Neural progenitor cell (in vitro differentiated cells): ENCODE measurements around the gene PRMT5. TPM values are rescaled to one million over a fixed set of nuclear protein-coding genes. Genes with fewer than 3 reads are reported as not detected.

Experiments used
- DNase-seq: peaks from one replicate; pipeline ENCODE4 v3.0.0-alpha.2; 2016; ENCODE audit warnings: low spot score
- H2AFZ ChIP-seq: fragments of 200-600 bp; sonication (generic); replicated peaks from 2 replicates; pipeline ENCODE4 v1.6.1; 2016; ENCODE audit warnings: antibody characterized with exemption
- H3F3A ChIP-seq: fragments of 200-600 bp; sonication (generic); 2 replicates; pipeline ENCODE4 v1.6.1; 2016; ENCODE audit warnings: antibody characterized with exemption, low read depth
- H3K27ac ChIP-seq: fragments of 200-600 bp; sonication (generic); 2 replicates; pipeline ENCODE4 v1.5.1; 2016; ENCODE audit warnings: mild to moderate bottlenecking
- H3K27me3 ChIP-seq: fragments of 200-600 bp; sonication (generic); 2 replicates; pipeline ENCODE4 v1.6.1; 2016; ENCODE audit warnings: mild to moderate bottlenecking, moderate library complexity
- H3K36me3 ChIP-seq: fragments of 200-600 bp; sonication (generic); 2 replicates; pipeline ENCODE4 v1.5.1; 2016
- H3K4me1 ChIP-seq: fragments of 200-600 bp; sonication (generic); 2 replicates; pipeline ENCODE4 v1.6.1; 2016; ENCODE audit warnings: mixed run types
- H3K4me2 ChIP-seq: fragments of 200-600 bp; sonication (generic); 2 replicates; pipeline ENCODE4 v1.6.1; 2016
- H3K4me3 ChIP-seq: fragments of 200-600 bp; sonication (generic); 2 replicates; pipeline ENCODE4 v1.5.1; 2016
- H3K79me2 ChIP-seq: fragments of 200-600 bp; sonication (generic); 2 replicates; pipeline ENCODE4 v1.6.1; 2016; ENCODE audit warnings: low read depth
- H3K9ac ChIP-seq: fragments of 200-600 bp; sonication (generic); 2 replicates; pipeline ENCODE4 v1.6.1; 2016
- H3K9me3 ChIP-seq: fragments of 200-600 bp; sonication (generic); 2 replicates; pipeline ENCODE4 v1.5.1; 2016; ENCODE audit warnings: low read depth
- H4K20me1 ChIP-seq: fragments of 200-600 bp; sonication (generic); 2 replicates; pipeline ENCODE4 v1.6.1; 2016; ENCODE audit warnings: low read depth
- H3K27ac Mint-ChIP-seq: 3 replicates; pipeline ENCODE4 v1.8.0; 2021; ENCODE audit warnings: mixed read lengths
- H3K27me3 Mint-ChIP-seq: 2 replicates; pipeline ENCODE4 v1.8.0; 2022; ENCODE audit warnings: low read depth, mild to moderate bottlenecking, inconsistent platforms, moderate library complexity, mixed read lengths; ENCODE audit not compliant: insufficient read depth
- H3K36me3 Mint-ChIP-seq: 3 replicates; pipeline ENCODE4 v1.8.0; 2021; ENCODE audit warnings: mixed read lengths
- H3K4me1 Mint-ChIP-seq: 3 replicates; pipeline ENCODE4 v1.8.0; 2021; ENCODE audit warnings: mixed read lengths
- H3K4me3 Mint-ChIP-seq: 3 replicates; pipeline ENCODE4 v1.8.0; 2021; ENCODE audit warnings: mild to moderate bottlenecking, moderate library complexity, mixed read lengths
- H3K9me3 Mint-ChIP-seq: 3 replicates; pipeline ENCODE4 v1.8.0; 2020; ENCODE audit warnings: mixed read lengths
- EZH2 ChIP-seq: fragments of 200-600 bp; sonication (generic); IDR thresholded peaks from 2 replicates; pipeline ENCODE4 v1.6.1; 2017; ENCODE audit warnings: antibody characterized with exemption, mild to moderate bottlenecking, moderate library complexity
- EZH2phosphoT487 ChIP-seq: fragments of 200-600 bp; sonication (generic); IDR thresholded peaks from 2 replicates; pipeline ENCODE4 v1.6.1; 2017; ENCODE audit warnings: antibody characterized with exemption
- total RNA-seq: library from RNA; depleted of rRNA; stranded (reverse); fragments of >200 nt; gene quantifications from 2 replicates; pipeline ENCODE4 v1.2.3, GENCODE V29; 2015; ENCODE audit warnings: low replicate concordance
- TF ChIP-seq, protein P1 (sequence below): fragments of 200-600 bp; sonication (generic); IDR thresholded peaks from 2 replicates; pipeline ENCODE4 v1.5.1; 2017; ENCODE audit warnings: antibody characterized with exemption, mild to moderate bottlenecking

The PRMT5 gene
- total RNA-seq, 1 donor from 2014 or later = 54.6 TPM

DNA sequence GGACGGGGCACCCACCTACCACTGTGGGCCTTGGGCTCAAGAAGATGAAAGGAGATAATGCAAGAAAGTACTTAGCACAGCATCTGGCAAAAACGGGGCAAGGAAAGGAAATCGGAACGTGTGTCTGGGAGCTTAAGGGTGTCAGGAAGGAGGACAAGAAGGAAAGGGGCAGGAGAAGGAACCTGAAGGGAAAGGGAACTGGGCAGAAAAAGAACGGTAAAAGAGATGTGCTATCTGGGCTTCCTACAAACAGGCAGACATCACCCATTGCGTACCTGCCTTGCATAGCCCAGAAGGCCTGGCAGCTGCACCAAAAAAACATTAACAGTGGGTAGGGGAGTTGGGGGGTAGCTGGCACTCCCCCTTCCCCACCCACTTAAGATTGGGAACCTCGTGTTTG is 47.1 kb downstream of the PRMT5 start:
- H3K27ac ChIP-seq = peak overlapping the region; percentile 41
- H3K4me3 Mint-ChIP-seq = peak overlapping the region; percentile 1
- TF ChIP-seq EZH2 = no peak
- no peak for TF ChIP-seq EZH2phosphoT487
- TF ChIP-seq, protein P1, sequence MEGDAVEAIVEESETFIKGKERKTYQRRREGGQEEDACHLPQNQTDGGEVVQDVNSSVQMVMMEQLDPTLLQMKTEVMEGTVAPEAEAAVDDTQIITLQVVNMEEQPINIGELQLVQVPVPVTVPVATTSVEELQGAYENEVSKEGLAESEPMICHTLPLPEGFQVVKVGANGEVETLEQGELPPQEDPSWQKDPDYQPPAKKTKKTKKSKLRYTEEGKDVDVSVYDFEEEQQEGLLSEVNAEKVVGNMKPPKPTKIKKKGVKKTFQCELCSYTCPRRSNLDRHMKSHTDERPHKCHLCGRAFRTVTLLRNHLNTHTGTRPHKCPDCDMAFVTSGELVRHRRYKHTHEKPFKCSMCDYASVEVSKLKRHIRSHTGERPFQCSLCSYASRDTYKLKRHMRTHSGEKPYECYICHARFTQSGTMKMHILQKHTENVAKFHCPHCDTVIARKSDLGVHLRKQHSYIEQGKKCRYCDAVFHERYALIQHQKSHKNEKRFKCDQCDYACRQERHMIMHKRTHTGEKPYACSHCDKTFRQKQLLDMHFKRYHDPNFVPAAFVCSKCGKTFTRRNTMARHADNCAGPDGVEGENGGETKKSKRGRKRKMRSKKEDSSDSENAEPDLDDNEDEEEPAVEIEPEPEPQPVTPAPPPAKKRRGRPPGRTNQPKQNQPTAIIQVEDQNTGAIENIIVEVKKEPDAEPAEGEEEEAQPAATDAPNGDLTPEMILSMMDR = no peak

DNA sequence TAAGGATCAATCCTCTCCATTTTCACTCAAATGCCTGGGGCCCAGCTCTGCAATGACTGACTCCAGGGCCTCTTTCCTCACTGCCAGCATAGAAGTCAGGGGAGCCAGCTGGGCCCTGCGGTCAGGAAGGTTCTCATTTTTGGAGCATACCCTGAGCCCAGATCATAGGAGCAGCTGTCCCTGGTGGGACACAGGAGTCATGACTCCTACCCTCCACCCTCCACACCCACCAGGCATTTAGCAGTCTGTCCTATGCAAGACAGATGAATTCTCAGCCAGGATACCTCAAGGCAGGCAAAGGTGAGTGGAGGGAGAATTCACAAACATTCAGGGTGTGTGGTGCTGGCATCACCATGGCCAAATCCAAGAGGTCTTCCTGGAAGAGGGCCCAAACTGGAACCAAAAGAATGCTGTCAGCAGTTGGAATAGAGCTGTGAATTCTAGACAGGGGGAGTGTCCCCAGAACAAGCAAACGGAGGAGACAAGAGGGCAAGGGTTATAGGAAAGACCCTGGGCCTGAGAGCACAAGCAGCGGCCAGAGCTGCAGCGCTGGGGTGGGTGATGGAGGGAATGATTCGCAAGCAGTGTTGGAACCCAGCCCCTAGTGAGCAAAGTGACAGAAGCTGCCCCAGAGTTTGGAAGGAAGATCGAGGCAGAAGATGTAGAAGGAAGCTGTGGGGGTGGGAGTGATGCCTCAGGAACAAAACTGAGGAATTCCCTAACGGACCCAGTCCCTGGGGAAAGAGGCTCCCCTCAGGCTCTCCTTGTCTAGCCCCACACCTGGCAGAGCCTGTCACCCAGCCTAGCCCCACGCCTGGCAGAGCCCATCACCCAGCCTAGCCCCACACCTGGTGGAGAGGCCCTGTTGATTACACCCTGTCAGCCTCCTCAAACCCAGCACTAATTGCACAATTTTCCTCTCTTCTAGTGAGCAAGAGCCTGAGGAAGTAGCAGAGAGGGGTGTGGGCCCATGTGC is 50.6 kb downstream of the PRMT5 start:
- Histone ChIP-seq H4K20me1 (no peaks in the 10 kb centered on the region), H3K4me1 (peaks cover 14% of the 10 kb centered on the region), H3K9me3 (no peaks in the 10 kb centered on the region), H3F3A (peaks cover 13% of the 10 kb centered on the region), H3K27ac (no peak overlapping the region), H3K27me3 (no peaks in the 10 kb centered on the region), H3K9ac (no peak overlapping the region), H3K36me3 (no peaks in the 10 kb centered on the region), H3K4me3 (no peak overlapping the region), H3K4me2 (no peak overlapping the region), H3K79me2 (no peaks in the 10 kb centered on the region), H2AFZ (no peak overlapping the region)
- H3K9me3 Mint-ChIP-seq = no peaks in the 10 kb centered on the region
- peaks cover 5% of the 10 kb centered on the region for H3K27me3 Mint-ChIP-seq
- TF ChIP-seq, protein P1 = no peak
- TF ChIP-seq EZH2phosphoT487 = no peak
- no peak for TF ChIP-seq EZH2
- H3K27ac Mint-ChIP-seq = peak overlapping the region; percentile 9
- no peak overlapping the region for H3K4me3 Mint-ChIP-seq
- no peak for DNase-seq
- peaks cover 17% of the 10 kb centered on the region for H3K36me3 Mint-ChIP-seq
- peaks cover 21% of the 10 kb centered on the region for H3K4me1 Mint-ChIP-seq

More for the DNA sequence above, 47.1 kb downstream of the PRMT5 start:
- Histone ChIP-seq H3F3A (peaks cover 38% of the 10 kb centered on the region), H3K9me3 (no peaks in the 10 kb centered on the region), H3K9ac (no peak overlapping the region), H3K4me3 (no peak overlapping the region), H2AFZ (peak overlapping the region; percentile 83), H4K20me1 (no peaks in the 10 kb centered on the region), H3K36me3 (no peaks in the 10 kb centered on the region), H3K4me1 (peaks cover 24% of the 10 kb centered on the region), H3K27me3 (peaks cover 21% of the 10 kb centered on the region), H3K4me2 (peak overlapping the region; percentile 79), H3K79me2 (no peaks in the 10 kb centered on the region)
- peaks cover 49% of the 10 kb centered on the region for H3K4me1 Mint-ChIP-seq
- no peaks in the 10 kb centered on the region for H3K9me3 Mint-ChIP-seq
- H3K27me3 Mint-ChIP-seq = peaks cover 8% of the 10 kb centered on the region
- no peak for DNase-seq
- peak overlapping the region; percentile 13 for H3K27ac Mint-ChIP-seq
- H3K36me3 Mint-ChIP-seq = peaks cover 13% of the 10 kb centered on the region

DNA sequence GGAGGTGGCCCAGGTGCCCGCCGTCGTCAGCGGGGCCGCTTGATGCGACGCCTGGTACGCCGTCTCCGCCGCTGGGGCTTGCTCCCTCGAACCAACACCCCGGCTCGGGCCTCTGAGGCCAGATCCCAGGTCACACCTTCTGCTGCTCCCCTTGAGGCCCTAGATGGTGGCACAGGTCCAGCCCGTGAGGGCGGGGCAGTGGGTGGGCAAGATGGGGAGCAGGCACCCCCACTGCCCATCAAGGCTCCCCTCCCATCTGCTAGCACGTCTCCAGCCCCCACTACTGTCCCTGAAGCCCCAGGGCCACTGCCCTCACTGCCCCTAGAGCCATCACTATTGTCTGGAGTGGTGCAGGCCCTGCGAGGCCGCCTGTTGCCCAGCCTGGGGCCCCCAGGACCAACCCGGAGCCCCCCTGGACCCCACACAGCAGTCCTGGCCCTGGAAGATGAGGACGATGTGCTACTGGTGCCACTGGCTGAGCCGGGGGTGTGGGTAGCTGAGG is 52.1 kb downstream of the PRMT5 start:
- Mint-ChIP-seq H3K4me1 (peaks cover 12% of the 10 kb centered on the region), H3K4me3 (no peak overlapping the region), H3K27me3 (peaks cover 7% of the 10 kb centered on the region), H3K9me3 (no peaks in the 10 kb centered on the region), H3K36me3 (peaks cover 19% of the 10 kb centered on the region), H3K27ac (no peak overlapping the region)
- no peaks in the 10 kb centered on the region for H3K36me3 ChIP-seq
- H4K20me1 ChIP-seq = no peaks in the 10 kb centered on the region
- no peaks in the 10 kb centered on the region for H3K27me3 ChIP-seq
- no peak for DNase-seq
- no peak overlapping the region for H3K9ac ChIP-seq
- H3K4me2 ChIP-seq = no peak overlapping the region
- H3K4me1 ChIP-seq = peaks cover 1% of the 10 kb centered on the region
- H2AFZ ChIP-seq = no peak overlapping the region
- no peak overlapping the region for H3K27ac ChIP-seq
- TF ChIP-seq, protein P1 = no peak
- TF ChIP-seq EZH2phosphoT487 (no peak), EZH2 (no peak)
- peaks cover 4% of the 10 kb centered on the region for H3F3A ChIP-seq
- H3K4me3 ChIP-seq = no peak overlapping the region
- no peaks in the 10 kb centered on the region for H3K79me2 ChIP-seq
- no peaks in the 10 kb centered on the region for H3K9me3 ChIP-seq
